ENCODE results near the gene HEPH.

HEPH gene

GRCh38 chrX:66200050-66200664 lies 36.1 kb downstream of the HEPH start:
- Histone ChIP-seq H4K20me1 (ENCODE audit: insufficient read depth, low read length) (no peaks in the 10 kb centered on the region), H3K27ac (ENCODE audit: low read length) (no peak overlapping the region), H3K79me2 (ENCODE audit: insufficient read depth, low read length) (no peaks in the 10 kb centered on the region), H3K4me2 (ENCODE audit: insufficient read depth, low read length) (no peak overlapping the region), H3K36me3 (ENCODE audit: insufficient read depth, low read length) (no peaks in the 10 kb centered on the region), H2AFZ (ENCODE audit: low read depth, low read length) (peak overlapping the region; percentile 38; the same call in 1 of the 2 replicates), H3K4me3 (ENCODE audit: low read depth in 1 of 2, low read length in 2 of 2) (no peak overlapping the region), H3K9me3 (ENCODE audit: insufficient read depth, low read length, severe bottlenecking) (no peaks in the 10 kb centered on the region), H3K4me1 (ENCODE audit: insufficient read depth, low read length) (peaks cover 11% of the 10 kb centered on the region), H3K9ac (ENCODE audit: low read depth, low read length) (no peak overlapping the region), H3K27me3 (ENCODE audit: insufficient read depth, low read length, poor library complexity) (no peaks in the 10 kb centered on the region)
- DNase-seq (no peak), ATAC-seq (ENCODE audit: insufficient read depth, low read depth) (peak; percentile 35; the same call in 1 of the 3 replicates)
- no peak for TF ChIP-seq CTCF (IDR thresholded peaks at IDR 0.05; ENCODE audit: borderline replicate concordance, extremely low read depth, low read length, poor library complexity, severe bottlenecking)
- no peak for TF ChIP-seq EZH2 (IDR thresholded peaks at IDR 0.05; ENCODE audit: borderline replicate concordance, low read depth, low read length, severe bottlenecking)

- H3K4me2 ChIP-seq (ENCODE audit: insufficient read depth, low read length) = no peak overlapping the region
- H3K27me3 ChIP-seq (ENCODE audit: insufficient read depth, low read length, poor library complexity) = no peaks in the 10 kb centered on the region
- H4K20me1 ChIP-seq (ENCODE audit: insufficient read depth, low read length) = no peaks in the 10 kb centered on the region
- no peak for TF ChIP-seq EZH2 (IDR thresholded peaks at IDR 0.05; ENCODE audit: borderline replicate concordance, low read depth, low read length, severe bottlenecking)
- TF ChIP-seq CTCF (IDR thresholded peaks at IDR 0.05; ENCODE audit: borderline replicate concordance, extremely low read depth, low read length, poor library complexity, severe bottlenecking) = peak; percentile 54
- H2AFZ ChIP-seq (ENCODE audit: low read depth, low read length) = peak overlapping the region; percentile 16; the same call in 1 of the 2 replicates
- H3K4me1 ChIP-seq (ENCODE audit: insufficient read depth, low read length) = peaks cover 11% of the 10 kb centered on the region
- H3K9ac ChIP-seq (ENCODE audit: low read depth, low read length) = no peak overlapping the region
- no peak overlapping the region for H3K27ac ChIP-seq (ENCODE audit: low read length)
- 0 out of 3 replicates have a peak, but pooled peaks have one; percentile 45 for ATAC-seq (ENCODE audit: insufficient read depth, low read depth)
- H3K79me2 ChIP-seq (ENCODE audit: insufficient read depth, low read length) = no peaks in the 10 kb centered on the region
- H3K9me3 ChIP-seq (ENCODE audit: insufficient read depth, low read length, severe bottlenecking) = no peaks in the 10 kb centered on the region
- no peak overlapping the region for H3K4me3 ChIP-seq (ENCODE audit: low read depth in 1 of 2, low read length in 2 of 2)
- no peak for DNase-seq
- no peaks in the 10 kb centered on the region for H3K36me3 ChIP-seq (ENCODE audit: insufficient read depth, low read length)
Measured at GRCh38 chrX:66200855-66201795, 37.1 kb downstream of the HEPH start.

- TF ChIP-seq EZH2 (IDR thresholded peaks at IDR 0.05; ENCODE audit: borderline replicate concordance, low read depth, low read length, severe bottlenecking) (no peak), CTCF (IDR thresholded peaks at IDR 0.05; ENCODE audit: borderline replicate concordance, extremely low read depth, low read length, poor library complexity, severe bottlenecking) (no peak)
- no peak for ATAC-seq (ENCODE audit: insufficient read depth, low read depth)
- H3K36me3 ChIP-seq (ENCODE audit: insufficient read depth, low read length) = no peaks in the 10 kb centered on the region
Measured at GRCh38 chrX:66203114-66203513, 39.1 kb downstream of the HEPH start.

More at GRCh38 chrX:66203114-66203513, 39.1 kb downstream of the HEPH start:
- H3K79me2 ChIP-seq (ENCODE audit: insufficient read depth, low read length) = no peaks in the 10 kb centered on the region
- H2AFZ ChIP-seq (ENCODE audit: low read depth, low read length) = no peak overlapping the region
- no peak overlapping the region for H3K4me3 ChIP-seq (ENCODE audit: low read depth in 1 of 2, low read length in 2 of 2)
- H3K4me2 ChIP-seq (ENCODE audit: insufficient read depth, low read length) = no peak overlapping the region
- no peak overlapping the region for H3K9ac ChIP-seq (ENCODE audit: low read depth, low read length)
- H3K4me1 ChIP-seq (ENCODE audit: insufficient read depth, low read length) = peaks cover 11% of the 10 kb centered on the region
- H3K27ac ChIP-seq (ENCODE audit: low read length) = no peak overlapping the region
- no peak for DNase-seq
- H3K27me3 ChIP-seq (ENCODE audit: insufficient read depth, low read length, poor library complexity) = no peaks in the 10 kb centered on the region
- H3K9me3 ChIP-seq (ENCODE audit: insufficient read depth, low read length, severe bottlenecking) = no peaks in the 10 kb centered on the region
- H4K20me1 ChIP-seq (ENCODE audit: insufficient read depth, low read length) = no peaks in the 10 kb centered on the region
